Hepatocyte (in vitro differentiated cells): ENCODE data around the gene RALGDS. TPM values are rescaled to one million over a fixed set of nuclear protein-coding genes. Genes with fewer than 3 reads are reported as not detected.
"Not testable (repeated sequence)": the region's sequence is repeated elsewhere in the genome, so short reads cannot be mapped to it uniquely, and the experiment has no call there.

Experiments
- DNase-seq: peaks from one replicate; pipeline ENCODE4 v3.0.0-alpha.2; 2016; ENCODE audit warnings: low spot score
- H2AFZ ChIP-seq: fragments of 200-600 bp; sonication (generic); 2 replicates; pipeline ENCODE4 v1.6.0; 2016; ENCODE audit warnings: antibody characterized with exemption, mild to moderate bottlenecking
- H3K27ac ChIP-seq: fragments of 200-600 bp; sonication (generic); 2 replicates; pipeline ENCODE4 v1.5.1; 2016; ENCODE audit warnings: mild to moderate bottlenecking
- H3K27me3 ChIP-seq: fragments of 200-600 bp; sonication (generic); 2 replicates; pipeline ENCODE4 v1.6.1; 2016
- H3K36me3 ChIP-seq: fragments of 200-600 bp; sonication (generic); replicated peaks from 2 replicates; pipeline ENCODE4 v1.5.1; 2016; ENCODE audit warnings: low read depth; ENCODE audit not compliant: insufficient read depth
- H3K4me1 ChIP-seq: fragments of 200-600 bp; sonication (generic); 2 replicates; pipeline ENCODE4 v1.5.1; 2016; ENCODE audit warnings: mild to moderate bottlenecking, moderate library complexity; ENCODE audit not compliant: insufficient read depth
- H3K4me2 ChIP-seq: fragments of 200-600 bp; sonication (generic); 2 replicates; pipeline ENCODE4 v1.6.0; 2016
- H3K4me3 ChIP-seq: fragments of 200-600 bp; sonication (generic); 2 replicates; pipeline ENCODE4 v1.5.1; 2016; ENCODE audit warnings: mild to moderate bottlenecking
- H3K79me2 ChIP-seq: fragments of 200-600 bp; sonication (generic); 2 replicates; pipeline ENCODE4 v1.6.0; 2017; ENCODE audit warnings: mild to moderate bottlenecking
- H3K9me2 ChIP-seq: fragments of 200-600 bp; sonication (generic); replicated peaks from 2 replicates; pipeline ENCODE4 v1.6.0; 2017; ENCODE audit warnings: mild to moderate bottlenecking; ENCODE audit not compliant: insufficient read depth
- H3K9me3 ChIP-seq: fragments of 200-600 bp; sonication (generic); 2 replicates; pipeline ENCODE4 v1.5.1; 2016; ENCODE audit warnings: low read depth, mild to moderate bottlenecking
- H4K20me1 ChIP-seq: fragments of 200-600 bp; sonication (generic); 2 replicates; pipeline ENCODE4 v1.6.0; 2016; ENCODE audit warnings: mild to moderate bottlenecking; ENCODE audit not compliant: insufficient read depth, poor library complexity, severe bottlenecking
- CTCF ChIP-seq: fragments of 200-600 bp; sonication (generic); IDR thresholded peaks from 2 replicates; pipeline ENCODE4 v1.5.1; 2016; ENCODE audit warnings: antibody characterized with exemption, mild to moderate bottlenecking; ENCODE audit not compliant: poor library complexity
- EZH2 ChIP-seq: fragments of 200-600 bp; sonication (generic); IDR thresholded peaks from 2 replicates; pipeline ENCODE4 v1.6.1; 2016; ENCODE audit warnings: antibody characterized with exemption, mild to moderate bottlenecking, borderline replicate concordance
- EZH2phosphoT487 ChIP-seq: fragments of 200-600 bp; sonication (generic); IDR thresholded peaks from one replicate; pipeline ENCODE4 v1.6.1; 2018; ENCODE audit warnings: antibody characterized with exemption, mild to moderate bottlenecking, low read depth, moderate library complexity; ENCODE audit not compliant: unreplicated experiment, severe bottlenecking
- WGBS: methylation state at CpG from one replicate; pipeline ENCODE4 v1.1.6; 2016; ENCODE audit warnings: low lambda C conversion rate; ENCODE audit errors: missing lambda C conversion rate; 5-methylcytosine and 5-hydroxymethylcytosine counted together
- polyA plus RNA-seq: library from polyadenylated mRNA; unstranded; fragments of >200 nt; fragmentation: Nextera tagmentation; extraction: Ambion mirVana; gene quantifications from 2 replicates; pipeline ENCODE4 v1.2.1, GENCODE V29; 2016
- total RNA-seq: library from RNA; depleted of rRNA; stranded (reverse); fragments of >200 nt; gene quantifications from 2 replicates; pipeline ENCODE4 v1.2.3, GENCODE V29; 2014

Gene RALGDS
- total and polyA plus RNA-seq, 2 experiments from 2014 or later = 26.9 to 48.0 TPM

- H3K27ac ChIP-seq = no peak overlapping the region
- 98% methylated on average over 3 of the region's 3 CpGs for WGBS
- H4K20me1 ChIP-seq = no peaks in the 10 kb centered on the region
- TF ChIP-seq EZH2phosphoT487 (no peak), CTCF (no peak), EZH2 (no peak)
- DNase-seq = no peak
- H3K9me3 ChIP-seq = no peaks in the 10 kb centered on the region
- H2AFZ ChIP-seq = no peak overlapping the region
- H3K4me1 ChIP-seq = no peaks in the 10 kb centered on the region
- no peak overlapping the region for H3K4me2 ChIP-seq
- no peaks in the 10 kb centered on the region for H3K9me2 ChIP-seq
- no peak overlapping the region for H3K4me3 ChIP-seq
- H3K79me2 ChIP-seq = no peaks in the 10 kb centered on the region
- no peaks in the 10 kb centered on the region for H3K27me3 ChIP-seq
- peaks cover 3% of the 10 kb centered on the region for H3K36me3 ChIP-seq
Measured at GRCh38 chr9:133094842-133095393, 26.1 kb downstream of the RALGDS start.

GRCh38 chr9:133094351-133094750, 26.7 kb downstream of the RALGDS start:
- not testable (repeated sequence) for H4K20me1 ChIP-seq, H3K27me3 ChIP-seq, DNase-seq, H3K9me2 ChIP-seq, H3K9me3 ChIP-seq, H3K79me2 ChIP-seq, H3K4me3 ChIP-seq, H3K4me2 ChIP-seq, H3K36me3 ChIP-seq, H3K4me1 ChIP-seq, H2AFZ ChIP-seq, H3K27ac ChIP-seq
- 100% methylated on average over 4 of the region's 4 CpGs for WGBS

- TF ChIP-seq EZH2phosphoT487 (no peak), EZH2 (no peak), CTCF (no peak)
- Histone ChIP-seq H3K4me2 (no peak overlapping the region), H3K27ac (no peak overlapping the region), H3K9me2 (no peaks in the 10 kb centered on the region), H3K4me1 (no peaks in the 10 kb centered on the region), H3K9me3 (no peaks in the 10 kb centered on the region), H2AFZ (no peak overlapping the region), H3K27me3 (no peaks in the 10 kb centered on the region), H4K20me1 (no peaks in the 10 kb centered on the region), H3K79me2 (no peaks in the 10 kb centered on the region), H3K4me3 (no peak overlapping the region), H3K36me3 (no peaks in the 10 kb centered on the region)
- DNase-seq = no peak
- 88% methylated on average over 11 of the region's 11 CpGs for WGBS
Measured at GRCh38 chr9:133090752-133091385, 30.2 kb downstream of the RALGDS start.

DNA sequence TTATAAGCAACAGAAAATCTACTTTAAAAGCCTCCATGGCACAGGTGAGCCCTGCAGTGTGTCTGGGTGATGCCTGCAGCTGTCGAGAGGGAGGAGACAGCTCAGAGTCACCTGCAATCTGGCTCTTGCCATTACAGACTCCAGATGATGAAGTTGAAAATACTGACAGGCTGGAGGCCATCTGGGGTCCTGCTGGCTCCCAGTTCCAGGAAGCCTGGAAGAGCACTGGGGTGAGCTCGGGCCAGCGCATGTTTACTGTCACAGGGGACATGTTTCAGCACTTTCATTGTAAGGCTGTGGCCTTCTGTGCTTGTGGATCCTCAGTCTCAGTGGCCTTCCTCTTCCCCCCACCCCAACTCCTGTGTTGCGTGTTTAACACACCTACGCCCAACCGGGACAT, 30.9 kb downstream of the RALGDS start:
- H3K79me2 ChIP-seq = no peaks in the 10 kb centered on the region
- no peak for DNase-seq
- H3K27ac ChIP-seq = no peak overlapping the region
- 53% methylated on average over 6 of the region's 6 CpGs for WGBS
- no peak overlapping the region for H3K4me3 ChIP-seq
- H3K27me3 ChIP-seq = no peaks in the 10 kb centered on the region
- no peaks in the 10 kb centered on the region for H3K9me3 ChIP-seq
- H3K4me1 ChIP-seq = no peaks in the 10 kb centered on the region
- H3K36me3 ChIP-seq = no peaks in the 10 kb centered on the region
- no peaks in the 10 kb centered on the region for H3K9me2 ChIP-seq
- no peak overlapping the region for H3K4me2 ChIP-seq
- no peak overlapping the region for H2AFZ ChIP-seq
- TF ChIP-seq CTCF = no peak
- H4K20me1 ChIP-seq = no peaks in the 10 kb centered on the region
